Testis (tissue), 3 donors: ENCODE data around the gene PCSK4. TPM values are rescaled to one million over a fixed set of nuclear protein-coding genes. Genes with fewer than 3 reads are reported as not detected.

ENCODE experiments used
- DNase-seq: peaks from one replicate; pipeline ENCODE4 v3.0.0-alpha.2; 2019
- H3K27ac ChIP-seq, 2 donors: fragments of 200-600 bp; sonication (generic); one replicate each; pipeline ENCODE4 v1.5.1; 2019
- H3K27me3 ChIP-seq: fragments of 200-600 bp; sonication (generic); one replicate; pipeline ENCODE4 v1.5.1; 2019
- H3K36me3 ChIP-seq: fragments of 200-600 bp; sonication (generic); one replicate; pipeline ENCODE4 v1.5.1; 2017; ENCODE audit warnings: low read depth; ENCODE audit errors: missing control alignments
- H3K4me1 ChIP-seq: fragments of 200-600 bp; sonication (generic); one replicate; pipeline ENCODE4 v1.5.1; 2019
- H3K4me3 ChIP-seq, 2 donors: fragments of 200-600 bp; sonication (generic); one replicate each; pipeline ENCODE4 v1.5.1; 2017 to 2019
- H3K9me3 ChIP-seq: fragments of 200-600 bp; sonication (generic); one replicate; pipeline ENCODE4 v1.5.1; 2017
- POLR2A ChIP-seq: fragments of 450-650 bp; IDR thresholded peaks from one replicate; pipeline ENCODE4 v1.6.1; 2017; ENCODE audit warnings: antibody characterized with exemption, mild to moderate bottlenecking, moderate library complexity
- WGBS, 2 donors: methylation state at CpG; one replicate each; pipeline ENCODE4 v1.1.5; 2018; 5-methylcytosine and 5-hydroxymethylcytosine counted together
- intact Hi-C: fragments of 100-400 bp; cut with DNase I; formaldehyde crosslinking; loops from one replicate; pipeline ENCODE4 v1.15.1; 2023; ENCODE audit warnings: low total_unique reads
- polyA plus RNA-seq: library from polyadenylated mRNA; stranded (reverse); fragments of 350-450 nt; fragmentation: Illumina TruSeq; extraction: RNeasy Lipid Tissue Mini Kit (QIAGEN cat#74804); gene quantifications from one replicate; pipeline ENCODE4 v1.2.3, GENCODE V29; 2014; ENCODE audit warnings: low read depth, low replicate concordance; ENCODE audit not compliant: insufficient read depth
- total RNA-seq, 2 donors: library from RNA; depleted of rRNA; stranded (reverse); fragments of >200 nt; gene quantifications; one replicate each; pipeline ENCODE4 v1.2.3, GENCODE V29; 2016
- TF ChIP-seq, protein P1 (sequence below), 3 experiments: fragments of 450-650 bp in 2 of 3; fragments of 200-600 bp in 1 of 3; sonication (generic) in 1 of 3; IDR thresholded peaks; one replicate each; pipeline ENCODE4 v1.5.1; 2016 to 2019; ENCODE audit warnings: antibody characterized with exemption in 3 of 3, mild to moderate bottlenecking in 2 of 3, moderate library complexity in 1 of 3

Gene PCSK4
- total and polyA plus RNA-seq, 3 donors from 2014 or later: 108 to 203 (median 179) TPM

GRCh38 chr19:1465191-1466016 is 24.7 kb downstream of the PCSK4 start:
- H3K27me3 ChIP-seq: no peaks in the 10 kb centered on the region
- H3K4me3 ChIP-seq: no peak overlapping the region
- WGBS, 2 donors: 64 to 86% methylated on average over 17 to 51 of the region's 83 CpGs

DNA sequence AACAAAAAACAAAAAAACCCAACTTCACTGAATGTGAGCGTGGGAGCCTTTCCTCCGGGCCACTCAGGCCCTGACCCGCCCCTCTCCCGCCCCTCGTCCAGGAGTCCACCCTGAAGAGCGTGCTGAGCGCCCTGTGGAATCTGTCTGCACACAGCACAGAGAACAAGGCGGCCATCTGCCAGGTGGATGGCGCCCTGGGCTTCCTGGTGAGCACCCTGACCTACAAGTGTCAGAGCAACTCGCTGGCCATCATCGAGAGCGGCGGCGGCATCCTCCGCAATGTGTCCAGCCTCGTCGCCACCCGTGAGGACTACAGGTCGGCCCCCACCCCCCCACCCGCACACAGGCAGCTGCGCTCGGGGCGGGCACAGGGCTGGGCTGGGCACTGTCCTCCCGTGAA is 28.3 kb downstream of the PCSK4 start:
- no peaks in the 10 kb centered on the region for H3K27me3 ChIP-seq
- 96% methylated on average over 9 to 24 of the region's 24 CpGs for WGBS, 2 donors
- intact Hi-C loops: no loop called here

More at GRCh38 chr19:1465191-1466016, 24.7 kb downstream of the PCSK4 start:
- H3K36me3 ChIP-seq: no peaks in the 10 kb centered on the region
- H3K9me3 ChIP-seq: no peaks in the 10 kb centered on the region
- TF ChIP-seq, protein P1, sequence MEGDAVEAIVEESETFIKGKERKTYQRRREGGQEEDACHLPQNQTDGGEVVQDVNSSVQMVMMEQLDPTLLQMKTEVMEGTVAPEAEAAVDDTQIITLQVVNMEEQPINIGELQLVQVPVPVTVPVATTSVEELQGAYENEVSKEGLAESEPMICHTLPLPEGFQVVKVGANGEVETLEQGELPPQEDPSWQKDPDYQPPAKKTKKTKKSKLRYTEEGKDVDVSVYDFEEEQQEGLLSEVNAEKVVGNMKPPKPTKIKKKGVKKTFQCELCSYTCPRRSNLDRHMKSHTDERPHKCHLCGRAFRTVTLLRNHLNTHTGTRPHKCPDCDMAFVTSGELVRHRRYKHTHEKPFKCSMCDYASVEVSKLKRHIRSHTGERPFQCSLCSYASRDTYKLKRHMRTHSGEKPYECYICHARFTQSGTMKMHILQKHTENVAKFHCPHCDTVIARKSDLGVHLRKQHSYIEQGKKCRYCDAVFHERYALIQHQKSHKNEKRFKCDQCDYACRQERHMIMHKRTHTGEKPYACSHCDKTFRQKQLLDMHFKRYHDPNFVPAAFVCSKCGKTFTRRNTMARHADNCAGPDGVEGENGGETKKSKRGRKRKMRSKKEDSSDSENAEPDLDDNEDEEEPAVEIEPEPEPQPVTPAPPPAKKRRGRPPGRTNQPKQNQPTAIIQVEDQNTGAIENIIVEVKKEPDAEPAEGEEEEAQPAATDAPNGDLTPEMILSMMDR (IDR thresholded peaks at IDR 0.05): peak; percentile 41 to 56 (median 47)
- no peak for TF ChIP-seq POLR2A
- no peak overlapping the region for H3K27ac ChIP-seq
- H3K4me1 ChIP-seq: peaks cover 13% of the 10 kb centered on the region
- intact Hi-C loops: no loop called here
- peak; percentile 78 for DNase-seq

GRCh38 chr19:1460033-1460995 is 29.8 kb downstream of the PCSK4 start:
- H3K4me3 ChIP-seq: no peak overlapping the region
- no peaks in the 10 kb centered on the region for H3K36me3 ChIP-seq
- intact Hi-C loops: no loop called here
- H3K4me1 ChIP-seq: peaks cover 1% of the 10 kb centered on the region
- WGBS, 2 donors: 89 to 90% methylated on average over 12 to 36 of the region's 36 CpGs
- no peak for DNase-seq
- H3K27ac ChIP-seq: no peak overlapping the region
- TF ChIP-seq, protein P1 (IDR thresholded peaks at IDR 0.05): no peak
- no peaks in the 10 kb centered on the region for H3K9me3 ChIP-seq
- H3K27me3 ChIP-seq: no peaks in the 10 kb centered on the region

More for the DNA sequence above, 28.3 kb downstream of the PCSK4 start:
- Histone ChIP-seq H3K27ac (no peak overlapping the region), H3K4me3 (no peak overlapping the region), H3K36me3 (no peaks in the 10 kb centered on the region), H3K9me3 (no peaks in the 10 kb centered on the region), H3K4me1 (peaks cover 6% of the 10 kb centered on the region)
- no peak for TF ChIP-seq POLR2A
- TF ChIP-seq, protein P1 (IDR thresholded peaks at IDR 0.05): no peak
- no peak for DNase-seq

DNA sequence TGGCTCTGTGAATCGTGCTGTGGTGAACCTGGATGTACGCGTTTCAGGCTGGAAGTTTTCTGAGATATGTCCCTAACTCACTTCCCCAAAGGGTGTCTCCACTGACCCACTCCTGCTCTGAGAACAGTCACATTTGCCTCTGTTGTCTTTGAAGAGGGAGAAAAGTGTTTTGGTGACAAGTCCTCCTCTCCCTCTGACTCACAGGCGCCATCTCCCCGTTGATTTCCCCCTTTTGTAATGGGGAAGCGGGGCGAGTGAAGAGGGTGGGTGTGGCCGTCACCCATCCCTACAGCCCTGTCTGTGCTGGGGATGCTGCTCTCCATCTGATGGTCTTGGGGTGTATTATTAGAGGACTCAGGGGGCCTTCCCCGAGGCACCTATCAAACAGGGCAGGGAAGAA is 30.7 kb downstream of the PCSK4 start:
- 78 to 86% methylated on average over 9 of the region's 9 CpGs for WGBS, 2 donors

More for the DNA sequence above, 30.7 kb downstream of the PCSK4 start:
- Histone ChIP-seq H3K9me3 (no peaks in the 10 kb centered on the region), H3K27me3 (no peaks in the 10 kb centered on the region), H3K27ac (no peak overlapping the region), H3K36me3 (no peaks in the 10 kb centered on the region), H3K4me3 (no peak overlapping the region), H3K4me1 (peaks cover 4% of the 10 kb centered on the region)
- no peak for DNase-seq
- no peak for TF ChIP-seq POLR2A
- TF ChIP-seq, protein P1 (IDR thresholded peaks at IDR 0.05): no peak
- intact Hi-C loops: no loop called here
